Psoas muscle (tissue), 8 donors: Measurements from ENCODE around the gene SIM2. TPM values are rescaled to one million over a fixed set of nuclear protein-coding genes. Genes with fewer than 3 reads are reported as not detected.
A peak's percentile ranks its signal among the peaks of the same experiment; 100 is the strongest.

ENCODE experiments used
- ATAC-seq, 4 donors: fragments of 200-7000 bp; cut with Tn5 transposase; one replicate each; pipeline ENCODE4 v1.9.1; 2020; ENCODE audit warnings: moderate library complexity in 3 of 4, mild to moderate bottlenecking in 2 of 4
- DNase-seq, 2 donors: peaks; one replicate each; pipeline ENCODE4 v3.0.0-alpha.2; 2020
- H3K27ac ChIP-seq: fragments of 200-600 bp; one replicate; pipeline ENCODE4 v1.8.0; 2022
- H3K27me3 ChIP-seq, 3 donors: fragments of 200-600 bp in 1 of 3; one replicate each; pipeline versions ENCODE4 v1.6.1 to v1.8.0; 2013 to 2022; ENCODE audit warnings: low read length in 2 of 3, mild to moderate bottlenecking in 2 of 3, moderate library complexity in 1 of 3; ENCODE audit not compliant: insufficient read depth in 3 of 3
- H3K36me3 ChIP-seq, 2 donors: fragments of 200-600 bp in 1 of 2; one replicate each; pipeline versions ENCODE4 v1.6.1 to v1.8.0; 2013 to 2022; ENCODE audit warnings: low read depth in 1 of 2, mild to moderate bottlenecking in 1 of 2, moderate library complexity in 1 of 2; ENCODE audit not compliant: insufficient read depth in 1 of 2
- H3K4me1 ChIP-seq: fragments of 200-600 bp; one replicate; pipeline ENCODE4 v1.8.0; 2022
- H3K4me3 ChIP-seq: fragments of 200-600 bp; one replicate; pipeline ENCODE4 v1.8.0; 2022; ENCODE audit warnings: mild to moderate bottlenecking
- H3K9me3 ChIP-seq: fragments of 200-600 bp; one replicate; pipeline ENCODE4 v1.8.0; 2022
- CTCF ChIP-seq: fragments of 200-600 bp; IDR thresholded peaks from one replicate; pipeline ENCODE4 v1.8.0; 2022; ENCODE audit warnings: antibody characterized with exemption
- WGBS, 3 donors: extraction: QIAGEN DNeasy Blood & Tissue Kit; methylation state at CpG; one replicate each; pipeline versions ENCODE4 v1.1.6 to v1.1.7; 2013; 5-methylcytosine and 5-hydroxymethylcytosine counted together
- intact Hi-C, 2 donors: fragments of 100-400 bp; cut with DNase I; formaldehyde crosslinking; loops; one replicate each; pipeline versions ENCODE4 v1.11.0 to v1.14.2; 2022
- polyA plus RNA-seq, 3 donors: library from polyadenylated mRNA; stranded (reverse); fragments of 200-250 nt; gene quantifications; one replicate each; pipeline ENCODE4 v1.2.3, GENCODE V29; 2013
- total RNA-seq, 4 donors: library from RNA; stranded (reverse); fragmentation: NEBNext Ultra II Directional in 2 of 4; extraction: Animal tissue kit (Norgen Biotek cat#: 25700) in 2 of 4; gene quantifications; one replicate each; pipeline versions ENCODE4 v1.2.1 to v1.2.4, GENCODE V29; 2021 to 2023
- donor health status: healthy with polysubstance abuse.
- donor health status: DM: no; HTN: no; CAD: no; lungs with moderate emphysema.
- donor health status: Bipolar disorder and iron deficiency.
- donor health status: healthy.
- donor health status: DM: yes; HTN: yes; CAD: no.
- donor health status: DM: no; HTN: no; CAD: no.
- donor health status: DM: no; HTN: no; CAD: no.
- donor health status: DM: yes; HTN: yes; CAD: no.

The SIM2 gene
- total and polyA plus RNA-seq, 7 donors = 0.06 to 3.0 (median 0.14) TPM

- ATAC-seq (peak; percentile 99), DNase-seq (peak; percentile 88 to 95)
- Histone ChIP-seq H3K36me3 (no peaks in the 10 kb centered on the region), H3K4me3 (no peak overlapping the region), H3K27ac (peak overlapping the region; percentile 47), H3K9me3 (no peaks in the 10 kb centered on the region), H3K27me3 (no peaks in the 10 kb centered on the region), H3K4me1 (peaks cover 15% of the 10 kb centered on the region)
- no peak for TF ChIP-seq CTCF
- intact Hi-C loops = loop anchor here in 1 of 2 donors (10.0 kb wide), 1 partner anchor 62 kb away; no protein-coding TSS in a partner anchor
- 12 to 22% (median 17%) methylated on average over 5 of the region's 5 CpGs for WGBS, 3 donors
Measured at GRCh38 chr21:36773117-36773516, 74.2 kb downstream of the SIM2 start.

- Histone ChIP-seq H3K27ac (peak overlapping the region; percentile 47), H3K4me1 (peaks cover 15% of the 10 kb centered on the region), H3K4me3 (no peak overlapping the region), H3K36me3 (no peaks in the 10 kb centered on the region), H3K9me3 (no peaks in the 10 kb centered on the region), H3K27me3 (no peaks in the 10 kb centered on the region)
- WGBS, 3 donors = 51 to 78% (median 63%) methylated on average over 8 of the region's 8 CpGs
- DNase-seq = no peak
- intact Hi-C loops = loop anchor here in 1 of 2 donors (10.0 kb wide), 1 partner anchor 61 kb away; no protein-coding TSS in a partner anchor
- no peak for ATAC-seq
- no peak for TF ChIP-seq CTCF
Measured at GRCh38 chr21:36773995-36774394, 75.1 kb downstream of the SIM2 start.

- intact Hi-C loops = loop anchor here in 1 of 2 donors (10.0 kb wide), 1 partner anchor 58 kb away; no protein-coding TSS in a partner anchor
- H3K36me3 ChIP-seq = no peaks in the 10 kb centered on the region
- H3K9me3 ChIP-seq = no peaks in the 10 kb centered on the region
- no peak for DNase-seq
- WGBS, 3 donors = 64 to 78% (median 76%) methylated on average over 10 of the region's 10 CpGs
- TF ChIP-seq CTCF = no peak
- H3K27ac ChIP-seq = no peak overlapping the region
- no peaks in the 10 kb centered on the region for H3K27me3 ChIP-seq
- no peak overlapping the region for H3K4me3 ChIP-seq
- no peak for ATAC-seq
- peaks cover 10% of the 10 kb centered on the region for H3K4me1 ChIP-seq
Measured at GRCh38 chr21:36776981-36777617, 78.2 kb downstream of the SIM2 start.

GRCh38 chr21:36780861-36781260, 81.9 kb downstream of the SIM2 start:
- no peaks in the 10 kb centered on the region for H3K4me1 ChIP-seq
- TF ChIP-seq CTCF = no peak
- intact Hi-C loops = no loop called here
- WGBS, 3 donors = 83 to 96% (median 94%) methylated on average over 6 of the region's 6 CpGs
- H3K27me3 ChIP-seq = no peaks in the 10 kb centered on the region
- H3K36me3 ChIP-seq = no peaks in the 10 kb centered on the region
- H3K4me3 ChIP-seq = no peak overlapping the region
- H3K27ac ChIP-seq = no peak overlapping the region
- ATAC-seq = no peak
- no peaks in the 10 kb centered on the region for H3K9me3 ChIP-seq
- DNase-seq = no peak
